IPS-18c (cell line): ENCODE results near the gene NT5C3B.
A peak's percentile ranks its signal among the peaks of the same experiment; 100 is the strongest.

Experiments used
- H3K4me3 ChIP-seq: 2 replicates; pipeline ENCODE4 v1.7.0; 2013; ENCODE audit warnings: low read depth, mild to moderate bottlenecking, low read length, moderate library complexity; ENCODE audit not compliant: insufficient read depth
- H3K9me3 ChIP-seq: one replicate; pipeline ENCODE4 v1.6.1; 2013; ENCODE audit warnings: mild to moderate bottlenecking, low read length, moderate library complexity; ENCODE audit not compliant: control insufficient read depth, insufficient read depth

The NT5C3B gene

GRCh38 chr17:41816637-41817320 is 19.3 kb downstream of the NT5C3B start:
- H3K4me3 ChIP-seq, result no peak overlapping the region
- peaks cover 2% of the 10 kb centered on the region for H3K9me3 ChIP-seq

- Histone ChIP-seq H3K4me3 (peak overlapping the region; percentile 96), H3K9me3 (peaks cover 2% of the 10 kb centered on the region)
Measured at GRCh38 chr17:41814195-41814594, 21.8 kb downstream of the NT5C3B start.

- Histone ChIP-seq H3K4me3 (peak overlapping the region; percentile 96), H3K9me3 (peaks cover 2% of the 10 kb centered on the region)
Measured at GRCh38 chr17:41813699-41814124, 22.3 kb downstream of the NT5C3B start.

GRCh38 chr17:41813152-41813680 is 22.8 kb downstream of the NT5C3B start:
- Histone ChIP-seq H3K4me3 (peak overlapping the region; percentile 96), H3K9me3 (peaks cover 4% of the 10 kb centered on the region)

GRCh38 chr17:41812381-41813151 is 23.5 kb downstream of the NT5C3B start, which contains the start of gene FKBP10:
FKBP10 (plus strand) TSS chr17:41813004; CDS start chr17:41813035, 31 bp downstream.
- Histone ChIP-seq H3K4me3 (peak within 1 kb of the TSS; percentile 96), H3K9me3 (peaks cover 2% of the 10 kb centered on the region)

GRCh38 chr17:41811549-41812380 is 24.3 kb downstream of the NT5C3B start, which contains the start of gene P3H4:
P3H4 (minus strand) TSS chr17:41811949; CDS start chr17:41811915, 34 bp downstream.
- peak within 1 kb of the TSS; percentile 96 for H3K4me3 ChIP-seq
- H3K9me3 ChIP-seq, result peaks cover 2% of the 10 kb centered on the region

- peaks cover 2% of the 10 kb centered on the region for H3K9me3 ChIP-seq
- H3K4me3 ChIP-seq, result peak overlapping the region; percentile 96
Measured at GRCh38 chr17:41810659-41811548, 25.1 kb downstream of the NT5C3B start.

- peaks cover 2% of the 10 kb centered on the region for H3K9me3 ChIP-seq
- H3K4me3 ChIP-seq, result no peak overlapping the region
Measured at GRCh38 chr17:41806685-41807445, 29.2 kb downstream of the NT5C3B start.

- H3K4me3 ChIP-seq, result no peak overlapping the region
- no peaks in the 10 kb centered on the region for H3K9me3 ChIP-seq
Measured at GRCh38 chr17:41803049-41804020, 32.7 kb downstream of the NT5C3B start.

GRCh38 chr17:41801374-41802271 is 34.4 kb downstream of the NT5C3B start:
- Histone ChIP-seq H3K4me3 (peak overlapping the region; percentile 34), H3K9me3 (no peaks in the 10 kb centered on the region)

- Histone ChIP-seq H3K9me3 (peaks cover 2% of the 10 kb centered on the region), H3K4me3 (peak overlapping the region; percentile 34)
Measured at GRCh38 chr17:41800601-41801373, 35.2 kb downstream of the NT5C3B start.

- Histone ChIP-seq H3K4me3 (no peak overlapping the region), H3K9me3 (peaks cover 2% of the 10 kb centered on the region)
Measured at GRCh38 chr17:41799366-41799765, 36.7 kb downstream of the NT5C3B start.

GRCh38 chr17:41797377-41797776 is 38.7 kb downstream of the NT5C3B start:
- H3K4me3 ChIP-seq, result no peak overlapping the region
- peaks cover 2% of the 10 kb centered on the region for H3K9me3 ChIP-seq
